Testis (tissue), 3 donors: ENCODE measurements around the gene BCL11A. TPM values are rescaled to one million over a fixed set of nuclear protein-coding genes. Genes with fewer than 3 reads are reported as not detected.

Source experiments
- DNase-seq: peaks from one replicate; pipeline ENCODE4 v3.0.0-alpha.2; 2019
- H3K27ac ChIP-seq, 2 donors: fragments of 200-600 bp; sonication (generic); one replicate each; pipeline ENCODE4 v1.5.1; 2019
- H3K27me3 ChIP-seq: fragments of 200-600 bp; sonication (generic); one replicate; pipeline ENCODE4 v1.5.1; 2019
- H3K36me3 ChIP-seq: fragments of 200-600 bp; sonication (generic); one replicate; pipeline ENCODE4 v1.5.1; 2017; ENCODE audit warnings: low read depth; ENCODE audit errors: missing control alignments
- H3K4me1 ChIP-seq: fragments of 200-600 bp; sonication (generic); one replicate; pipeline ENCODE4 v1.5.1; 2019
- H3K4me3 ChIP-seq, 2 donors: fragments of 200-600 bp; sonication (generic); one replicate each; pipeline ENCODE4 v1.5.1; 2017 to 2019
- H3K9me3 ChIP-seq: fragments of 200-600 bp; sonication (generic); one replicate; pipeline ENCODE4 v1.5.1; 2017
- CTCF ChIP-seq, 3 experiments: fragments of 450-650 bp in 2 of 3; fragments of 200-600 bp in 1 of 3; sonication (generic) in 1 of 3; IDR thresholded peaks; one replicate each; pipeline ENCODE4 v1.5.1; 2016 to 2019; ENCODE audit warnings: antibody characterized with exemption in 3 of 3, mild to moderate bottlenecking in 2 of 3, moderate library complexity in 1 of 3
- POLR2A ChIP-seq: fragments of 450-650 bp; IDR thresholded peaks from one replicate; pipeline ENCODE4 v1.6.1; 2017; ENCODE audit warnings: antibody characterized with exemption, mild to moderate bottlenecking, moderate library complexity
- WGBS, 2 donors: methylation state at CpG; one replicate each; pipeline ENCODE4 v1.1.5; 2018; 5-methylcytosine and 5-hydroxymethylcytosine counted together
- intact Hi-C: fragments of 100-400 bp; cut with DNase I; formaldehyde crosslinking; loops from one replicate; pipeline ENCODE4 v1.15.1; 2023; ENCODE audit warnings: low total_unique reads
- polyA plus RNA-seq: library from polyadenylated mRNA; stranded (reverse); fragments of 350-450 nt; fragmentation: Illumina TruSeq; extraction: RNeasy Lipid Tissue Mini Kit (QIAGEN cat#74804); gene quantifications from one replicate; pipeline ENCODE4 v1.2.3, GENCODE V29; 2014; ENCODE audit warnings: low read depth, low replicate concordance; ENCODE audit not compliant: insufficient read depth
- total RNA-seq, 2 donors: library from RNA; depleted of rRNA; stranded (reverse); fragments of >200 nt; gene quantifications; one replicate each; pipeline ENCODE4 v1.2.3, GENCODE V29; 2016

BCL11A gene
- total and polyA plus RNA-seq, 3 donors from 2014 or later = 4.1 to 11.6 (median 5.1) TPM

- 94 to 99% methylated on average over 3 of the region's 3 CpGs for WGBS, 2 donors
- Histone ChIP-seq H3K27ac (no peak overlapping the region), H3K36me3 (no peaks in the 10 kb centered on the region), H3K4me3 (no peak overlapping the region), H3K27me3 (no peaks in the 10 kb centered on the region), H3K4me1 (no peaks in the 10 kb centered on the region), H3K9me3 (no peaks in the 10 kb centered on the region)
- no peak for DNase-seq
- intact Hi-C loops = no loop called here
- TF ChIP-seq POLR2A = no peak
- TF ChIP-seq CTCF (IDR thresholded peaks at IDR 0.05) = no peak
These were observed 19.8 kb upstream of the BCL11A start for GRCh38 chr2:60573251-60573650.

- no peak overlapping the region for H3K4me3 ChIP-seq
- intact Hi-C loops = no loop called here
- no peak for DNase-seq
- TF ChIP-seq CTCF (IDR thresholded peaks at IDR 0.05) (no peak), POLR2A (no peak)
- H3K36me3 ChIP-seq = no peaks in the 10 kb centered on the region
- H3K27me3 ChIP-seq = no peaks in the 10 kb centered on the region
- WGBS, 2 donors = 10 to 13% methylated on average over 9 of the region's 9 CpGs
- no peak overlapping the region for H3K27ac ChIP-seq
- H3K9me3 ChIP-seq = no peaks in the 10 kb centered on the region
- no peaks in the 10 kb centered on the region for H3K4me1 ChIP-seq
These were observed 16.8 kb upstream of the BCL11A start for GRCh38 chr2:60570251-60570650.

GRCh38 chr2:60569680-60570111 is 16.2 kb upstream of the BCL11A start:
- H3K36me3 ChIP-seq = no peaks in the 10 kb centered on the region
- no peak for DNase-seq
- WGBS, 2 donors = 5% methylated on average over 13 of the region's 13 CpGs
- TF ChIP-seq CTCF (IDR thresholded peaks at IDR 0.05) (no peak), POLR2A (no peak)
- H3K27me3 ChIP-seq = no peaks in the 10 kb centered on the region
- intact Hi-C loops = no loop called here
- no peak overlapping the region for H3K27ac ChIP-seq
- no peaks in the 10 kb centered on the region for H3K4me1 ChIP-seq
- no peak overlapping the region for H3K4me3 ChIP-seq
- H3K9me3 ChIP-seq = no peaks in the 10 kb centered on the region

- intact Hi-C loops = no loop called here
- H3K4me3 ChIP-seq = no peak overlapping the region
- H3K9me3 ChIP-seq = no peaks in the 10 kb centered on the region
- 14 to 24% methylated on average over 11 of the region's 11 CpGs for WGBS, 2 donors
- TF ChIP-seq POLR2A = no peak
- no peaks in the 10 kb centered on the region for H3K36me3 ChIP-seq
- H3K27me3 ChIP-seq = no peaks in the 10 kb centered on the region
- H3K27ac ChIP-seq = no peak overlapping the region
- DNase-seq = no peak
- H3K4me1 ChIP-seq = no peaks in the 10 kb centered on the region
These were observed 14.7 kb upstream of the BCL11A start for GRCh38 chr2:60567919-60568768.

DNA sequence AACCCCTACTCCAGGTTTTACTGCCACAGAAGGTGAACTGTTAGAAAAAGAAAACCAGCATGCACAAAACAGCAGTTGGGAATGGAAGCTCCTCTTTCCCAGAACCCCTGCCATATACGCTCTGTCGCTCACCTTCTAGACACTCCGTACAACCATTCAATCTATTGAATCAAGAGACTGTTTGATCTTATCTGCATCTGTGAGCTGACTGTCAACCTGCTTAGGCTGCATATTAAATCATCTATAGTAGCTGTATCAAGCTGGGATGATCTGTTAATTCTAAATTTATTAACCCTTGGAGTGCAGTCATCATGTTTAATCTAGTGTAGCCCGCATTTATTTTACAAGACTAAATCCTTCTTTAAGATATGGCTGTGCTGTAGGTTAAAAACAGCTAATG is 13.6 kb upstream of the BCL11A start:
- no peaks in the 10 kb centered on the region for H3K27me3 ChIP-seq
- intact Hi-C loops = no loop called here
- H3K4me3 ChIP-seq = no peak overlapping the region

More for the DNA sequence above, 13.6 kb upstream of the BCL11A start:
- TF ChIP-seq CTCF (IDR thresholded peaks at IDR 0.05) = no peak
- no peak for TF ChIP-seq POLR2A
- H3K36me3 ChIP-seq = no peaks in the 10 kb centered on the region
- H3K27ac ChIP-seq = no peak overlapping the region
- 94 to 95% methylated on average over 4 of the region's 4 CpGs for WGBS, 2 donors
- no peaks in the 10 kb centered on the region for H3K4me1 ChIP-seq
- H3K9me3 ChIP-seq = no peaks in the 10 kb centered on the region
- DNase-seq = no peak
